A549 treated with ZK216348 at 1 μM for 4 hours (cell line): ENCODE measurements around the gene DNAAF9. TPM values are rescaled to one million over a fixed set of nuclear protein-coding genes. Genes with fewer than 3 reads are reported as not detected.

Experiments used
- total RNA-seq: library from RNA; stranded (reverse); fragments of 200-300 nt; extraction: Qiagen RNA extraction; gene quantifications from 5 replicates; pipeline ENCODE4 v1.2.3, GENCODE V29; 2022; ENCODE audit warnings: low read depth

Gene DNAAF9
- total RNA-seq: 4.6 to 7.4 TPM (median 5.5 TPM) in 5 replicates

GRCh38 chr20:3407040-3407770 lies at the start of gene DNAAF9:
Gene DNAAF9 (minus strand): TSS chr20:3407669. CDS start chr20:3407557, 112 bp downstream.

Other genes with a start within 250 kb of the DNAAF9 start
- gene FASTKD5, start 247.8 kb downstream of the DNAAF9 start, total RNA-seq: 43.3 to 49.5 TPM (median 45.9 TPM) in 5 replicates
- 3.7 to 5.3 TPM (median 4.4 TPM) in 5 replicates for gene UBOX5, start 247.8 kb downstream of the DNAAF9 start, total RNA-seq
- gene LZTS3, start 234.1 kb downstream of the DNAAF9 start, total RNA-seq: 2.5 to 5.2 TPM (median 4.0 TPM) in 5 replicates
- gene DDRGK1, start 203.0 kb downstream of the DNAAF9 start, total RNA-seq: 68.6 to 110 TPM (median 100.0 TPM) in 5 replicates
- gene ITPA, start 198.2 kb downstream of the DNAAF9 start, total RNA-seq: 108 to 135 TPM (median 124 TPM) in 5 replicates
- 3.6 to 9.5 TPM (median 6.9 TPM) in 5 replicates for gene SLC4A11, start 168.5 kb downstream of the DNAAF9 start, total RNA-seq
- 18.8 to 28.3 TPM (median 24.3 TPM) in 5 replicates for gene ATRN, start 63.3 kb upstream of the DNAAF9 start, total RNA-seq